Stomach (tissue), 9 donors: Measurements from ENCODE around the gene METAP2. TPM values are rescaled to one million over a fixed set of nuclear protein-coding genes. Genes with fewer than 3 reads are reported as not detected.

ENCODE experiments used
- DNase-seq, 2 donors: peaks; one replicate each; pipeline versions ENCODE4 v3.0.0 to v3.0.0-alpha.2; 2013 to 2019
- H3K27ac ChIP-seq, 5 donors: fragments of 200-600 bp in 4 of 5; sonication (generic) in 4 of 5; one replicate each; pipeline ENCODE4 v1.5.1; 2013 to 2019; ENCODE audit warnings: mild to moderate bottlenecking in 1 of 5, moderate library complexity in 1 of 5
- H3K27me3 ChIP-seq, 3 donors: fragments of 200-600 bp; sonication (generic); one replicate each; pipeline ENCODE4 v1.5.1; 2017 to 2019; ENCODE audit warnings: mixed run types in 1 of 3
- H3K36me3 ChIP-seq, 4 donors: fragments of 200-600 bp; sonication (generic); 1 replicate in 3 of 4; 2 replicates in 1 of 4; pipeline ENCODE4 v1.5.1; 2016 to 2019
- H3K4me1 ChIP-seq, 4 donors: fragments of 200-600 bp; sonication (generic); one replicate each; pipeline ENCODE4 v1.5.1; 2016 to 2019
- H3K4me3 ChIP-seq, 4 donors: fragments of 200-600 bp; sonication (generic) in 3 of 4; one replicate each; pipeline ENCODE4 v1.5.1; 2016 to 2019; ENCODE audit warnings: mild to moderate bottlenecking in 1 of 4
- H3K9me3 ChIP-seq, 4 donors: fragments of 200-600 bp; sonication (generic); one replicate each; pipeline ENCODE4 v1.5.1; 2016 to 2019
- EP300 ChIP-seq: sonication (generic); formaldehyde crosslinking; IDR thresholded peaks from one replicate; pipeline ENCODE4 v1.6.1; 2017; ENCODE audit warnings: antibody characterized with exemption
- POLR2A ChIP-seq, 4 donors: fragments of 450-650 bp; IDR thresholded peaks; one replicate each; pipeline ENCODE4 v1.6.1; 2016; ENCODE audit warnings: antibody characterized with exemption in 4 of 4, control low read depth in 2 of 4, mild to moderate bottlenecking in 1 of 4, moderate library complexity in 1 of 4
- POLR2AphosphoS5 ChIP-seq, 3 donors: sonication (generic); formaldehyde crosslinking; IDR thresholded peaks; one replicate each; pipeline ENCODE4 v1.6.1; 2016; ENCODE audit warnings: antibody characterized with exemption in 3 of 3
- WGBS, 5 donors: extraction: QIAGEN DNeasy Blood & Tissue Kit in 3 of 5; methylation state at CpG; one replicate each; pipeline versions ENCODE4 v1.1.5 to v1.1.7; 2013 to 2018; 5-methylcytosine and 5-hydroxymethylcytosine counted together
- intact Hi-C: fragments of 100-400 bp; cut with DNase I; formaldehyde crosslinking; loops from one replicate; pipeline ENCODE4 v1.15.1; 2023; ENCODE audit warnings: low total_unique reads
- polyA plus RNA-seq, 3 donors: library from polyadenylated mRNA; stranded (reverse); fragments of 200-250 nt; gene quantifications; one replicate each; pipeline ENCODE4 v1.2.3, GENCODE V29; 2013
- total RNA-seq, 5 donors: library from RNA; depleted of rRNA; stranded (reverse); fragments of >200 nt; gene quantifications; one replicate each; pipeline versions ENCODE4 v1.1.0 to v1.2.3, GENCODE V29; 2014 to 2016
- TF ChIP-seq, protein P1 (sequence below), 7 experiments: fragments of 450-650 bp in 4 of 7; fragments of 200-600 bp in 3 of 7; sonication (generic) in 3 of 7; IDR thresholded peaks; one replicate each; pipeline ENCODE4 v1.5.1; 2016 to 2019; ENCODE audit warnings: antibody characterized with exemption in 7 of 7, control low read depth in 2 of 7, mild to moderate bottlenecking in 1 of 7
- donor health status: healthy with polysubstance abuse.
- donor health status: Bipolar disorder and iron deficiency.
- donor health status: healthy.

Gene METAP2
- total and polyA plus RNA-seq, 8 donors, result 14.0 to 111 (median 43.6) TPM

DNA sequence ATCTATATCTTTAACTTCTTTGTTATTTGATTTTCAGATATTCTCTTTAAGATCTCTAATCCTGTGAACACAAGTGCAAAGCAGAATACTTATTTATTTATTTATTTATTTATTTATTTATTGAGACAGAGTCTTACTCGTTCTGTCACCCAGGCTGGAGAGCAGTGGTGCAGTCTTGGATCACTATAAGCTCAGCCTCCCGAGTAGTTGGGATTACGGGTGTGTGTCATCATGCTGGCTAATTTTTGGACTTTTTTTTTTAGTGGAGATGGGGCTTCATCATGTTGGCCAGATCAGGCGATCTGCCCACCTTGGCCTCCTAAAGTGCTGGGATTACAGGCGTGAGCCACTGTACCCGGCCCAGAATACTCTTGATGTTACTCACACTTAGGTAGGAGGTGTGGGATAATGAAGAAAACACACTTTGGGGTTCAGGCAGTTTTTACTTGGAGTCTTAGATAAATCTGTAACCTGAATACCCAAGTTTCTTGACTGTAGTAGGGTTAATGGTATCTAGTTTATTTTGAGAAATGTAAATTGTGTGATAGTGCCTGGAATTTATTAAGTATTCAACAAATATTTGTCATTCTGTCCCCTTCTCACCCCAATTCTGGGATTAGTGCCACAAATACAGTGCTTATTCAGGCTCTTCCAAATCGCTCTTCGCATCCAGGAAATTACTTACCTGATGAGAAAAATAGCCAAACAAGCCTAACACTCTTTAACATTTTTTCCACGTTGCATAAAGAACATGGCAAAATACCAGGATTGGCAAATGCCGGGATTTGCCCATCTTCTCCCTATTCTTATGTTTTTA, 33.0 kb downstream of the METAP2 start:
- Histone ChIP-seq H3K4me3 (no peak overlapping the region), H3K27ac (no peak overlapping the region), H3K27me3 (no peaks in the 10 kb centered on the region), H3K9me3 (no peaks in the 10 kb centered on the region), H3K4me1 (peaks cover 0 to 24% (median 2%) of the 10 kb centered on the region in 4 donors), H3K36me3 (peaks cover 31 to 94% (median 84%) of the 10 kb centered on the region in 4 donors)
- TF ChIP-seq EP300 (no peak), POLR2AphosphoS5 (IDR thresholded peaks at IDR 0.05) (no peak), POLR2A (IDR thresholded peaks at IDR 0.05) (no peak)
- TF ChIP-seq, protein P1, sequence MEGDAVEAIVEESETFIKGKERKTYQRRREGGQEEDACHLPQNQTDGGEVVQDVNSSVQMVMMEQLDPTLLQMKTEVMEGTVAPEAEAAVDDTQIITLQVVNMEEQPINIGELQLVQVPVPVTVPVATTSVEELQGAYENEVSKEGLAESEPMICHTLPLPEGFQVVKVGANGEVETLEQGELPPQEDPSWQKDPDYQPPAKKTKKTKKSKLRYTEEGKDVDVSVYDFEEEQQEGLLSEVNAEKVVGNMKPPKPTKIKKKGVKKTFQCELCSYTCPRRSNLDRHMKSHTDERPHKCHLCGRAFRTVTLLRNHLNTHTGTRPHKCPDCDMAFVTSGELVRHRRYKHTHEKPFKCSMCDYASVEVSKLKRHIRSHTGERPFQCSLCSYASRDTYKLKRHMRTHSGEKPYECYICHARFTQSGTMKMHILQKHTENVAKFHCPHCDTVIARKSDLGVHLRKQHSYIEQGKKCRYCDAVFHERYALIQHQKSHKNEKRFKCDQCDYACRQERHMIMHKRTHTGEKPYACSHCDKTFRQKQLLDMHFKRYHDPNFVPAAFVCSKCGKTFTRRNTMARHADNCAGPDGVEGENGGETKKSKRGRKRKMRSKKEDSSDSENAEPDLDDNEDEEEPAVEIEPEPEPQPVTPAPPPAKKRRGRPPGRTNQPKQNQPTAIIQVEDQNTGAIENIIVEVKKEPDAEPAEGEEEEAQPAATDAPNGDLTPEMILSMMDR (IDR thresholded peaks at IDR 0.05), result no peak
- DNase-seq, result no peak
- 69 to 78% (median 74%) methylated on average over 10 of the region's 10 CpGs for WGBS, 5 donors
- intact Hi-C loops, result no loop called here

GRCh38 chr12:95509300-95509699, 35.3 kb downstream of the METAP2 start:
- H3K9me3 ChIP-seq, result no peaks in the 10 kb centered on the region
- H3K4me3 ChIP-seq, result no peak overlapping the region
- no peak overlapping the region for H3K27ac ChIP-seq
- 81 to 92% (median 83%) methylated on average over 3 of the region's 3 CpGs for WGBS, 5 donors
- H3K4me1 ChIP-seq, result peaks cover 0 to 15% (median 0%) of the 10 kb centered on the region in 4 donors
- no peak for DNase-seq
- H3K36me3 ChIP-seq, result peaks cover 41 to 97% (median 93%) of the 10 kb centered on the region in 4 donors
- H3K27me3 ChIP-seq, result no peaks in the 10 kb centered on the region
- TF ChIP-seq, protein P1 (IDR thresholded peaks at IDR 0.05), result no peak
- TF ChIP-seq POLR2AphosphoS5 (IDR thresholded peaks at IDR 0.05), result no peak
- intact Hi-C loops, result no loop called here

- no peak overlapping the region for H3K27ac ChIP-seq
- H3K4me1 ChIP-seq, result peaks cover 0 to 7% (median 0%) of the 10 kb centered on the region in 4 donors
- H3K4me3 ChIP-seq, result no peak overlapping the region
- 43 to 97% (median 95%) methylated on average over 1 of the region's 1 CpG for WGBS, 5 donors
- intact Hi-C loops, result no loop called here
- H3K9me3 ChIP-seq, result no peaks in the 10 kb centered on the region
- DNase-seq, result no peak
- H3K36me3 ChIP-seq, result peaks cover 30 to 86% (median 80%) of the 10 kb centered on the region in 4 donors
- H3K27me3 ChIP-seq, result no peaks in the 10 kb centered on the region
- no peak for TF ChIP-seq POLR2A (IDR thresholded peaks at IDR 0.05)
- no peak for TF ChIP-seq POLR2AphosphoS5 (IDR thresholded peaks at IDR 0.05)
- TF ChIP-seq, protein P1 (IDR thresholded peaks at IDR 0.05), result no peak
- TF ChIP-seq EP300, result no peak
Measured at GRCh38 chr12:95511977-95512376, 38.0 kb downstream of the METAP2 start.

GRCh38 chr12:95513599-95513998, 39.6 kb downstream of the METAP2 start:
- H3K4me3 ChIP-seq, result no peak overlapping the region
- H3K4me1 ChIP-seq, result no peaks in the 10 kb centered on the region
- H3K27ac ChIP-seq, result no peak overlapping the region
- WGBS, 5 donors, result 95 to 99% (median 98%) methylated on average over 5 of the region's 5 CpGs
- peaks cover 30 to 69% (median 65%) of the 10 kb centered on the region in 4 donors for H3K36me3 ChIP-seq
- DNase-seq, result no peak
- no peaks in the 10 kb centered on the region for H3K9me3 ChIP-seq
- intact Hi-C loops, result no loop called here
- TF ChIP-seq POLR2AphosphoS5 (IDR thresholded peaks at IDR 0.05) (no peak), EP300 (no peak), POLR2A (IDR thresholded peaks at IDR 0.05) (no peak)
- TF ChIP-seq, protein P1 (IDR thresholded peaks at IDR 0.05), result no peak
- no peaks in the 10 kb centered on the region for H3K27me3 ChIP-seq
